HK-2 (cell line): ENCODE data around the gene SNX33.
A peak's percentile ranks its signal among the peaks of the same experiment; 100 is the strongest.
"Not testable (repeated sequence)": the region's sequence is repeated elsewhere in the genome, so short reads cannot be mapped to it uniquely, and the experiment has no call there.

Experiments used
- DNase-seq: peaks from one replicate; pipeline ENCODE4 v3.0.0-alpha.2; 2018; ENCODE audit not compliant: unreplicated experiment

The SNX33 gene

DNA sequence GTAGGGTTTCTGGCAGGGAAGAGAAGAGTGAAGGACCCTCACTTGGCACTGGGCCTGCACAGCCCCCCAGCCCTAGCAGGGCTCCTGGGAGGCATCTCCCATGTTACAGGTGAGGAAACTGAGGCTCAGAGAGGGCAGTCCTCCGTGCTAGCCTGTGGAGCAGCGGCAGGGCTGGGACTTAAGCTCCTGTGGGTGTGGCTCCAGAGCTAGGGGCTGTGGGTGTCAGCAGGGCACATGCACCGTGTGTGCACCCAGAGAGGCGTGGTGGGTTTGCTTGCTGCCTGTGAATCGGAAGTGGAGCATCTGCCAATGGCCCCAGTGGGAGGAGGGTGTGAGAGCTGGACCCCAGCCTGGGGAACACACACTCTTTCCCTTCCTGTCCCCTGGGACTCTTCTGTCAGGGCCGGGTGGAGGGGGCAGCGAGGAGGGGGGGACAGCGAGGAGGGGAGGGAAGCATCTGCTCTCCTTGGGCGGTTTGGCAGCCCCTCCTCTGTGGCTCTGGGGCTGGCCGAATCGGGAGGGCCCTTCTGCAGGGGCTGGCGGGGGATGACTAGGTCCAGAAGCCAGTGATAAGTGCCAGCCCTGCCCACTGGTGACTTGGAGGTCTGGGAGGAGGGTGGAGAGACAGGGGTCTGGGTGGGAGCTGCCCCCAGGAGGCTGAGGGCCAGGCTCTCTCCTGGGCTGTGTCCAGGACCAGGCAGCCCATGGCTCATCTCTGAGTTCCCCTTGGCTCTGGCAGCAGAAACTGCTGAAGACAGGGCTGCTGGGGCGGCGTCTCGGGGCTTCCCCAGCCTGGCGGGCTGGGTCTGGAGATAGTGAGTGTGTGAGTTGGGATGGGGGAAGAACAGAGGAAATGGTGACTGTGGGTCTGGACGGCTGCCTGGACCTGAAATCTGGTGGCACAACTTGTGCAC lies 52.5 kb downstream of the SNX33 start:
- DNase-seq: peak; percentile 44

DNA sequence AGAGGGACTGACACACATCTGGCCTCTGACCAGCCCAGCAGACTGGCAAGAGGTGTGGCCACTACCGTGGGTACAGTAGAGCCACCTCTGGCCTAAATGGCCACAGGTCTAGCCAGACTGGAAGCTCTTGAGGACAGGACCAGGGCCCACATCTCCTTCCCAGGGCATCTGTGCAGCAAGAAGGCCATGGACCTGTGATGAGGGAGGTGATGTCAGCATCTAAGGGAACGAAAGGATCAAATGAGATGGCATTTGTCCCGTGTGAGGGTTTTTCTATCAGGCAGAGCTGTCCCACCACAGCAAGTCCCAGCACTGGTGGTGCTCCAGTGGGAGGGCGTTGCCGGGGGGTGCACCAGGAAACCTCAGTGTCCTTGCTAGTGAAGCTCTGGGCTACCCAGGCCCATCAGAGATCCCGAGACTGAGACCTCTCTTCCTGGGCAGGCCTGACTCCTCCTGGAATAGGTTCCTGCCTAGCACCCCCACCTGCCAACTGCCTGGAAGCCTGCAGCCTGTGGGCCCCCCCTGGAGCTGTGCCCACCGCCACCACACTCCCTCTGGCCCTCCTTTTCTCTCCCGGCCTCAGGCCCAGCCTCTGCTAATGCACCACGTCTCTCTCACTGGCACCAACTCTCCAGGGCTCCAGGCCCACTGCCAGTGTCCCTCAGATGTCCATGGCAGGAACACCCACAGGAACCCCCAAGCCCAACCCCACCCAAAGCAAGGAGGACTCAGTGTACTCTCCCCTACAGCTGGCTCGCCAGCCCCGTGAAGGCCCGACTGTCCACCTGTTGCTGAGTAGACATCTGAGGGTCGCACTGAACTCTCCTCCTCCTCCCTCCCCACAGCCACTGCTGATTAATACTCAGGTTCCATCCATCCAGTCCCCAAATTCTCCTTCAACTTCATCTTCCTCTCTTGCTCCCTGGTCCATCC lies 53.6 kb downstream of the SNX33 start:
- DNase-seq: not testable (repeated sequence)

DNA sequence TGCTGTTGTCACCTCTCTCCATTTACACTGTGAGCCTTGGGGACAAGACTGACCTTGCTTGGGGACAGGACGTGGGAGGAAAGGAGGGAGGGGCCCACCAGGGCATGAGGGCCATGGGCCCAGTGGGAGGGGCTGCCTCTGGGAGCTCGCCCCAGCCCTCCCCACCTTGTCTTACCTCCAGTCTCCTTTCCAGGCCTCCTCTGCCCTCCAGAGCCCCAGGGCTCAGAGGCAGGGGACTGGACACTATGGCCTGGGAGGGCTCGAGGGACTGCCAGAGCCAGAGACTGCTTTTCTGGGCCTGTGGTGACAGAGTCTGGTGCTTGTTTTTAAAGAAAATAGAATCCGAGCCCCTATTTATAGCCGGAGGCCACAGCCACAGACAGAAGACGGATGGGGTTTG lies 54.7 kb downstream of the SNX33 start:
- no peak for DNase-seq

GRCh38 chr15:75703440-75704262 lies 55.9 kb downstream of the SNX33 start:
- DNase-seq: not testable (repeated sequence)

GRCh38 chr15:75704263-75704615 lies 56.5 kb downstream of the SNX33 start:
- no peak for DNase-seq

- no peak for DNase-seq
These were observed 56.9 kb downstream of the SNX33 start for GRCh38 chr15:75704618-75705017.

- DNase-seq: not testable (repeated sequence)
These were observed 57.7 kb downstream of the SNX33 start for GRCh38 chr15:75705375-75705774.

GRCh38 chr15:75705854-75706681 lies 58.4 kb downstream of the SNX33 start:
- no peak for DNase-seq

- DNase-seq: no peak
These were observed 58.9 kb downstream of the SNX33 start for GRCh38 chr15:75706682-75706954.

DNA sequence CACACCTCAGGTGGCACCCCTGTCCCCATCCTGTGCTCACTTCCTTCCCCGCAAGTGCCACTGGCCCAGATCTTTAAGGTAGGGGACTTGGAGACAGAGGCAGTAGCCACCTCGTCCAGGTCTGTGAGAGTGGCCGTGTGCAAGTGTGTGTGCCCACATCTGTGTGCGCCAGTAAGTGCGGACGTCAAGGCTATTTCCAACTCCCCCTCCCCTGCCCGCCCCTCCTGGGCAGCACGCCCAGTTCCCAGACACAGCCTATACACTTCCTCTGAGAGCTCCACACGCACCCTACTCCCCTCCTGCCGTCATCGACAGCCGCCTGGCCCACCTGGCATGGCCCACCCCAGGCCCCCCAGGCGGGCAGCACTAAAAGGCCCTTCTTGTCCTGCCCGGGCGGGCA lies 61.7 kb downstream of the SNX33 start:
- DNase-seq: not testable (repeated sequence)

DNA sequence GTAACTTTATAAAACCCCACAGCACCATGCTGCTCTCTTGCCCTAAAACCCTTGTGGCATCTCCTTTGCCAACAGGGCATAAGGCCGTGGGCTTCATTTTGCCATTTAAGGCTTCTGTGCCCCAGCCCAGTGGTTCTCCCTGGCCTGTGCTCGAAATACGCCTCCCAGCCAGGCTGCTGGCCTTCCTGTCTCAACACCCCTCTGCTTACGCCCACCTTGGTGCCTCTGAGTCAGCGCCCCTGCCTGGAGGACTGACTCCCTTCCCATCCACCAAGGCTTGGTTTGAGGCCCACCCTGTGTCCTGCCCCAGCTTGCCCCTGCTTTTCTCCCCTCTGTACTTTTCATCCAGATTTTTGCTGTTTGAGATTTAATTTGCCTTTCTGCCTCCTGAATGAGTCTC lies 63.2 kb downstream of the SNX33 start:
- DNase-seq: not testable (repeated sequence)

GRCh38 chr15:75711495-75711894 lies 63.8 kb downstream of the SNX33 start:
- not testable (repeated sequence) for DNase-seq
